Activated naive CD8-positive, alpha-beta T cell treated with anti-CD3 and anti-CD28 coated beads, Interleukin-2, amount 10 ng/mL, durations not matched to agents 7 days and 5 days (primary cell): Measurements from ENCODE around the gene IFNGR1. TPM values are rescaled to one million over a fixed set of nuclear protein-coding genes. Genes with fewer than 3 reads are reported as not detected.

Experiments used
- ATAC-seq: fragments of 150-1000 bp; cut with Tn5 transposase; one replicate; pipeline ENCODE4 v1.10.0; 2021; ENCODE audit warnings: low read depth, moderate library complexity
- POLR2A ChIA-PET: fragments of 350-600 bp; sonication (Branson Sonifier 250); formaldehyde crosslinking; loops from one replicate; lab custom pipeline; 2021; ENCODE audit warnings: antibody characterized with exemption; lab: Charles Lee
- DNase-seq: peaks from one replicate; pipeline ENCODE4 v3.0.0; 2021
- H3K27ac Mint-ChIP-seq: one replicate; pipeline ENCODE4 v1.8.0; 2022; ENCODE audit warnings: mild to moderate bottlenecking, mixed read lengths
- H3K27me3 Mint-ChIP-seq: one replicate; pipeline ENCODE4 v1.8.0; 2022; ENCODE audit warnings: mild to moderate bottlenecking, moderate library complexity, mixed read lengths
- H3K36me3 Mint-ChIP-seq: one replicate; pipeline ENCODE4 v1.8.0; 2021; ENCODE audit warnings: mild to moderate bottlenecking, mixed read lengths
- H3K4me1 Mint-ChIP-seq: one replicate; pipeline ENCODE4 v1.8.0; 2021; ENCODE audit warnings: mixed read lengths
- H3K4me3 Mint-ChIP-seq: one replicate; pipeline ENCODE4 v1.8.0; 2022; ENCODE audit warnings: mild to moderate bottlenecking, moderate library complexity, mixed read lengths
- H3K9me3 Mint-ChIP-seq: one replicate; pipeline ENCODE4 v1.8.0; 2021; ENCODE audit warnings: mixed read lengths
- total RNA-seq, 2 experiments: library from RNA; stranded (reverse); gene quantifications; one replicate each; pipeline ENCODE4 v1.2.3, GENCODE V29; 2021

The IFNGR1 gene
- total RNA-seq, 2 experiments from 2014 or later, result 29.1 to 29.8 TPM

- no peak within 1 kb of the TSS for H3K4me3 Mint-ChIP-seq
- no peak within 1 kb of the TSS for H3K27ac Mint-ChIP-seq
- H3K27me3 Mint-ChIP-seq, result peaks cover 17% of the 10 kb centered on the region
- no peak for ATAC-seq
- peaks cover 2% of the 10 kb centered on the region for H3K36me3 Mint-ChIP-seq
- DNase-seq, result no peak
- POLR2A ChIA-PET, result no interaction called here
- no peaks in the 10 kb centered on the region for H3K4me1 Mint-ChIP-seq
- peaks cover 14% of the 10 kb centered on the region for H3K9me3 Mint-ChIP-seq
Measured at GRCh38 chr6:137173501-137173900, 45.7 kb downstream of the IFNGR1 start, which contains the start of gene IL22RA2. Gene IL22RA2, minus strand, starts transcription at chr6:137173644. Its CDS starts 11,895 bp downstream, at chr6:137161749.

DNA sequence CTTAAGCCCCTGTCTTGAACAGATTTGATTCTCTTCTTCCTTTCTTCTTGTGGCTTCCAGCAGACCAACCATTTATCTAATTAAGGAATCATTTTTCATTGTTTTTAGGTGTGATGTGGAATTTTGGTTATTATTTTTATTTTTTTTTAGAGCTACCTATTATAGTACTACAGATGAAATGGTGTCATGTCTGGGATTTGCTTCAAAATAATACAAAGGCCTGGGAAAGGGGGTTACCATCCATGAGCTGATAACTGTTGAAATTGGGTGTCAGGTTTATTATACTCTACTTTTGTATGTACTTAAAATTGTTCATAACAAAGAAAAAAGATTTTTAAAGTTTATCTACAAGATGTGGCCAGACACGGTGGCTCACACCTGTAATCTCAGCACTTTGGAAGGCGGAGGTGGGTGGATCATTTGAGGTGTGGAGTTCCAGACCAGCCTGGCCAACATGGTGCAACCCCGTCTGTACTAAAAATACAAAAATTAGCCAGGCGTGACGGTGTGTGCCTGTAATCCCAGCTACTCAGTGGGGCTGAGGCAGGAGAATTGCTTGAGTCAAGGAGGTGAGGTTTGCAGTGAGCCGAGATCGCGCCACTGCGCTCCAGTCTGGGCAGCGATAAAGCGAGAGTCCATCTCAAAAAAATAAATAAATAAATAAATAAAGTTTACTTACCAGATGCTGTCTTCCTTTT, 46.3 kb downstream of the IFNGR1 start:
- no peak overlapping the region for H3K4me3 Mint-ChIP-seq
- DNase-seq (no peak), ATAC-seq (no peak)
- H3K36me3 Mint-ChIP-seq, result peaks cover 2% of the 10 kb centered on the region
- H3K27me3 Mint-ChIP-seq, result peaks cover 17% of the 10 kb centered on the region
- peaks cover 14% of the 10 kb centered on the region for H3K9me3 Mint-ChIP-seq
- H3K4me1 Mint-ChIP-seq, result no peaks in the 10 kb centered on the region
- POLR2A ChIA-PET, result no interaction called here
- H3K27ac Mint-ChIP-seq, result no peak overlapping the region

- Mint-ChIP-seq H3K36me3 (peaks cover 2% of the 10 kb centered on the region), H3K27ac (no peak overlapping the region), H3K4me1 (no peaks in the 10 kb centered on the region), H3K27me3 (peaks cover 17% of the 10 kb centered on the region), H3K4me3 (no peak overlapping the region), H3K9me3 (peaks cover 17% of the 10 kb centered on the region)
- POLR2A ChIA-PET, result no interaction called here
- no peak for ATAC-seq
- DNase-seq, result no peak
Measured at GRCh38 chr6:137171824-137172733, 47.1 kb downstream of the IFNGR1 start.

DNA sequence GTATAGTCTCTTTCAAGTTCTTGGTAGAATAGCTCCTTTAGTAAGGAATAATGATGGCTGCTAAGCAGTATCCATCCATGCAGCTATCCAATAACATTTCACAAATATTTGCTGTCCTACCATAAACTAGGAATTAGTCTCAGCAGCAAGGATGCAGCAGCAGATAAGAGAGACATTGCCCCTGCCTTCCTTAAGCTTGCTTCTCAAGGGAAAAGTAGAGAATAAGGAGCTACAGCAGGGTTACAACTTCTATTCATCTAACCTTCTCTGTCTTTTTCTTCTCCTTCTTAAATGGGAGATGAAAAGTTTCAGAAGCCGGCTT, 48.2 kb downstream of the IFNGR1 start:
- no peak for DNase-seq
- Mint-ChIP-seq H3K36me3 (peaks cover 5% of the 10 kb centered on the region), H3K4me3 (no peak overlapping the region), H3K4me1 (peaks cover 5% of the 10 kb centered on the region), H3K27ac (no peak overlapping the region), H3K9me3 (peaks cover 19% of the 10 kb centered on the region), H3K27me3 (peaks cover 11% of the 10 kb centered on the region)
- POLR2A ChIA-PET, result no interaction called here
- ATAC-seq, result no peak

- peaks cover 5% of the 10 kb centered on the region for H3K4me1 Mint-ChIP-seq
- H3K9me3 Mint-ChIP-seq, result peaks cover 19% of the 10 kb centered on the region
- no peak for ATAC-seq
- peaks cover 6% of the 10 kb centered on the region for H3K27me3 Mint-ChIP-seq
- H3K27ac Mint-ChIP-seq, result no peak overlapping the region
- POLR2A ChIA-PET, result no interaction called here
- H3K4me3 Mint-ChIP-seq, result no peak overlapping the region
- DNase-seq, result no peak
- peaks cover 6% of the 10 kb centered on the region for H3K36me3 Mint-ChIP-seq
Measured at GRCh38 chr6:137170266-137171052, 48.7 kb downstream of the IFNGR1 start.

- Mint-ChIP-seq H3K9me3 (peaks cover 25% of the 10 kb centered on the region), H3K36me3 (peaks cover 20% of the 10 kb centered on the region), H3K27ac (no peak overlapping the region), H3K4me1 (peaks cover 18% of the 10 kb centered on the region), H3K4me3 (no peak overlapping the region), H3K27me3 (peaks cover 2% of the 10 kb centered on the region)
- POLR2A ChIA-PET, result interaction anchor here (0.6 kb wide), 1 partner anchor 681 kb away, joined by 4 read pairs; no protein-coding TSS in a partner anchor
- DNase-seq (no peak), ATAC-seq (no peak)
Measured at GRCh38 chr6:137167702-137168377, 51.3 kb downstream of the IFNGR1 start.

DNA sequence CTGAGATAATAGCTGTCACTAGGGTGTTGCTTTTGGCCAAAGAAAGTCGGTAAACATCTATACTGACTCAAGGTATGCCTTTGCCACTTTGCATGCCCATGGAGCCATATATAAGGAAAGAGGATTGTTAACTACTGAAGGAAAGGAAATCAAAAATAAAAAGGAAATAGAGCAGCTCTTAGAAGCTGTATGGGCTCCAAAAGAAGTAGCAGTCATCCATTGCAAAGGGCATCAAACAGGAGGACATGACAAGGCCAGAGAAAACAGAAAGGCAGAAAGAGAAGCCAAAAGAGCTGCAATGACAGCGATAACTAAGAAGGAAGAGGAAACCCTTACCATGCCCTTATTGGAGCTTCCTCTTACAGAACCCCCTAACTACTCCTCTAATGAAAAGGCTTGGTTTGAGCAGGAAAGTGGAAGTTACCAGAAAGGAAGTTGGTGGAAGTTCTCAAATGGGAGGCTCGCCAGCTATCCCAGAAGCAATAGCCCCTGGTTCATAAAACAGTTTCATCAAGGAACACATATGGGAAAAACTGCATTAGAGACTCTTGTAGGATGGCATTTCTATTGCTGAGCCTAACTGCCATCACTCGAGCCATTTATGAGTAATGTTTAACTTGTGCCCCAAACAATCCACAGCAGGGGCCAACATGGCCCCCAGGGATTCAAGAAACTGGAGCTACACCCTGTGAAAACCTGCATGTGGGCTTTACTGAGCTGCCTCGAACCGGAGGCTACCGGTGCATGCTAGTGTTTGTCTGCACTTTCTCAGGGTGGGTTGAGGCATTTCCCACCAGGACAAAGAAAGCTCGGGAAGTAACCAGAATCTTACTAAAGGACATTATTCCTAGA, 52.7 kb downstream of the IFNGR1 start:
- no peak overlapping the region for H3K27ac Mint-ChIP-seq

DNA sequence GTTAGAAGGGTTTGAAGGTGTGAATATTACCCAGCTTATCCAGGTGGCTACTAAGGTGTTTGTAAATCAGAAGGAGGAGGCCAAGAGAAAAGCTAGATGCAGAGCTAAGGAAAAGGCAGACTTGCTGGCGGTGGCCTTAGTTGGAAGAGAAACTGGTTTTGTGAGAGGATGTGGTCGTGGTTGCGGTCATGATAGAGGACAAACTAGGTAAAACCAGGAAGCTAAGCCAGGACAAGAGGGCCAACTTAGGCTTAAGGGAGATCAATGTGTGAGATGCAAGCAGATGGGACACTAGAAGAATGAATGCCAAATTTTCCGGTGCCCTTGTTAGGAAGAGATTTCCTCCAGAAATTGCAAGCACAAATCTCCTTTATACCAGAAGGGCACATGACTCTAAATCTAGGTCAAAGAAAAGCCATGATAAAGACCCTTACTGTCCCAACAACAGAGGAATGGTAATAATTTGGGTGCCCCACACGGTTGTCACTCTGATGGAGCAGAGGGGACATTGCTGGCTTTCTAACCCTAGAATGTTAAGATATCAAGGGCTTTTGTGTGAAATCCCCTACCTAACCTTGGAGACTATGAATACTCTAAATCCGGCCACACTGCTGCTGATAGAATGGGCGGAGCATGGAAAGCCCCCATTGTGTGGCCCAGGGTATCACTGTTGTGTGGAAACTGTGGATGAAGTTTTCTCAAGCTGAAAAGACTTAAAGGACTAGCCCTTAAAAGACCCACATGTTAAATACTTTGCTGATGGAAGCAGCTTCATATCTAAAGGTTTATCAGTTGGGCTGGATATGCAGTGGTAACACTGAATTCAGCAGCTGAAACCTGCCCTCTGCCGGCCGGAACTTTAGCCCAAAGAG, 53.6 kb downstream of the IFNGR1 start:
- POLR2A ChIA-PET, result interaction anchor here (0.6 to 1.6 kb wide), 3 partner anchors 38 to 149 kb away, joined by 3 to 4 read pairs (median 3); no protein-coding TSS in a partner anchor
- ATAC-seq (peak; percentile 73), DNase-seq (peak; percentile 53)
- peaks cover 28% of the 10 kb centered on the region for H3K36me3 Mint-ChIP-seq
- peaks cover 27% of the 10 kb centered on the region for H3K9me3 Mint-ChIP-seq
- H3K27me3 Mint-ChIP-seq, result peaks cover 9% of the 10 kb centered on the region
- H3K4me3 Mint-ChIP-seq, result peak overlapping the region; percentile 54
- H3K27ac Mint-ChIP-seq, result peak overlapping the region; percentile 83
- peaks cover 23% of the 10 kb centered on the region for H3K4me1 Mint-ChIP-seq

More for the DNA sequence above, 52.7 kb downstream of the IFNGR1 start:
- H3K4me1 Mint-ChIP-seq, result peaks cover 19% of the 10 kb centered on the region
- peaks cover 5% of the 10 kb centered on the region for H3K27me3 Mint-ChIP-seq
- DNase-seq (no peak), ATAC-seq (no peak)
- no peak overlapping the region for H3K4me3 Mint-ChIP-seq
- peaks cover 26% of the 10 kb centered on the region for H3K36me3 Mint-ChIP-seq
- POLR2A ChIA-PET, result interaction anchor here (1.6 kb wide), 1 partner anchor 54 kb away, joined by 4 read pairs; no protein-coding TSS in a partner anchor
- H3K9me3 Mint-ChIP-seq, result peaks cover 27% of the 10 kb centered on the region

GRCh38 chr6:137163732-137164318, 55.4 kb downstream of the IFNGR1 start:
- Mint-ChIP-seq H3K4me1 (peaks cover 23% of the 10 kb centered on the region), H3K27ac (no peak overlapping the region), H3K4me3 (no peak overlapping the region), H3K36me3 (peaks cover 33% of the 10 kb centered on the region), H3K27me3 (peaks cover 9% of the 10 kb centered on the region), H3K9me3 (peaks cover 22% of the 10 kb centered on the region)
- DNase-seq (no peak), ATAC-seq (no peak)
- POLR2A ChIA-PET, result no interaction called here

DNA sequence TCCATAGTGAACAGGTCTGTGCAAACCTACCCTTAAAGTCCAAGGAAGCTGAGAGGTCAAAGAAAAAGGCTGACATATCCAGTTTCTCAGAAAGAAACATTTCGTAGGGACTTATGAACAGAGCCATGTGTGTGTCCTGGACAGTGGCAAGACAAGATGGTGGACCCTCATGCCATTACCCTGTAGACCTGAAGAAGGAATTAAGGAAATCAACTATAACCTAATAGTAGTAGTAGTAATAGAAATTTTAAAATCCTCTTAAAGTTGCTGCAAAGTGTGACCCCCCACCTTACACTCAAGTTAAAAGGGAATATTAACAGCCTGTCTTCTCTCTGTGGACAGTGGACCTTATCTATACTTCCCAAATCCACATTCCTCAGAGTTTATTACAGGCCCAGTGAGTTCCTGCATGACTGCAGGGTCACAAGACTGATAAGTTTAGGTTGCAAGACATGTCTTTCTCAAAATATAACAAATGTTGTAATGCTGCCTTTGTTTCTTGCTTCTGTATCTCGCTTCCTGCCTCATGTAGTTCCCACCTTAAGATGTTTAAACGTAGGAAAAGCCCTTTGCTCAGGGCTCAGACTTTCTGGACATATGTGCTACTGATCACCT, 56.4 kb downstream of the IFNGR1 start:
- H3K36me3 Mint-ChIP-seq, result peaks cover 40% of the 10 kb centered on the region
- ATAC-seq (no peak), DNase-seq (no peak)
- peaks cover 24% of the 10 kb centered on the region for H3K4me1 Mint-ChIP-seq
- no peak overlapping the region for H3K4me3 Mint-ChIP-seq
- H3K27me3 Mint-ChIP-seq, result peaks cover 9% of the 10 kb centered on the region
- H3K27ac Mint-ChIP-seq, result no peak overlapping the region
- POLR2A ChIA-PET, result no interaction called here
- H3K9me3 Mint-ChIP-seq, result peaks cover 28% of the 10 kb centered on the region

- H3K9me3 Mint-ChIP-seq, result peaks cover 26% of the 10 kb centered on the region
- no peak for ATAC-seq
Measured at GRCh38 chr6:137161949-137162348, 57.2 kb downstream of the IFNGR1 start.

More at GRCh38 chr6:137161949-137162348, 57.2 kb downstream of the IFNGR1 start:
- DNase-seq, result no peak
- Mint-ChIP-seq H3K27me3 (peaks cover 9% of the 10 kb centered on the region), H3K4me1 (peaks cover 24% of the 10 kb centered on the region), H3K36me3 (peaks cover 40% of the 10 kb centered on the region), H3K4me3 (no peak overlapping the region), H3K27ac (no peak overlapping the region)
- POLR2A ChIA-PET, result no interaction called here
